Measurements from ENCODE around the gene METTL21C.

The METTL21C gene

DNA sequence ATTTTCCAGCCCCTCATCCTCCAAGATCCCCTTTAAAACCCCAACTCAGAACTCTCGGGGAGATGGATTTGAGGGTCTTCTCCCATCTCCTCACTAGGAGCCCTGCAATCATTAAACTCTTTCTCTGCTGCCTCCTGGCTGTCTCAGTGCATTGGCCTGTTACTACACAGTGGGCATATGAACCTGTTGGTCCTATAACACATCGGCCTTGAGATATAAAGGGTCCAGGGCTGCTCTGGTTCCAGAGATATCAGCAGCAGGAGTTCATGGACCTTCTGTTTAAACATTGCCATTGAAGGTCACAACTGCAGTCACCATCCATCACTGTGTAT is 3.8 kb upstream of the METTL21C start:
- no peak overlapping the region for H3K27ac ChIP-seq
- no peak for TF ChIP-seq ZFX (IDR thresholded peaks at IDR 0.05; ENCODE audit: borderline replicate concordance)
- TF ChIP-seq, protein P1, sequence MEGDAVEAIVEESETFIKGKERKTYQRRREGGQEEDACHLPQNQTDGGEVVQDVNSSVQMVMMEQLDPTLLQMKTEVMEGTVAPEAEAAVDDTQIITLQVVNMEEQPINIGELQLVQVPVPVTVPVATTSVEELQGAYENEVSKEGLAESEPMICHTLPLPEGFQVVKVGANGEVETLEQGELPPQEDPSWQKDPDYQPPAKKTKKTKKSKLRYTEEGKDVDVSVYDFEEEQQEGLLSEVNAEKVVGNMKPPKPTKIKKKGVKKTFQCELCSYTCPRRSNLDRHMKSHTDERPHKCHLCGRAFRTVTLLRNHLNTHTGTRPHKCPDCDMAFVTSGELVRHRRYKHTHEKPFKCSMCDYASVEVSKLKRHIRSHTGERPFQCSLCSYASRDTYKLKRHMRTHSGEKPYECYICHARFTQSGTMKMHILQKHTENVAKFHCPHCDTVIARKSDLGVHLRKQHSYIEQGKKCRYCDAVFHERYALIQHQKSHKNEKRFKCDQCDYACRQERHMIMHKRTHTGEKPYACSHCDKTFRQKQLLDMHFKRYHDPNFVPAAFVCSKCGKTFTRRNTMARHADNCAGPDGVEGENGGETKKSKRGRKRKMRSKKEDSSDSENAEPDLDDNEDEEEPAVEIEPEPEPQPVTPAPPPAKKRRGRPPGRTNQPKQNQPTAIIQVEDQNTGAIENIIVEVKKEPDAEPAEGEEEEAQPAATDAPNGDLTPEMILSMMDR (IDR thresholded peaks at IDR 0.05) = no peak

DNA sequence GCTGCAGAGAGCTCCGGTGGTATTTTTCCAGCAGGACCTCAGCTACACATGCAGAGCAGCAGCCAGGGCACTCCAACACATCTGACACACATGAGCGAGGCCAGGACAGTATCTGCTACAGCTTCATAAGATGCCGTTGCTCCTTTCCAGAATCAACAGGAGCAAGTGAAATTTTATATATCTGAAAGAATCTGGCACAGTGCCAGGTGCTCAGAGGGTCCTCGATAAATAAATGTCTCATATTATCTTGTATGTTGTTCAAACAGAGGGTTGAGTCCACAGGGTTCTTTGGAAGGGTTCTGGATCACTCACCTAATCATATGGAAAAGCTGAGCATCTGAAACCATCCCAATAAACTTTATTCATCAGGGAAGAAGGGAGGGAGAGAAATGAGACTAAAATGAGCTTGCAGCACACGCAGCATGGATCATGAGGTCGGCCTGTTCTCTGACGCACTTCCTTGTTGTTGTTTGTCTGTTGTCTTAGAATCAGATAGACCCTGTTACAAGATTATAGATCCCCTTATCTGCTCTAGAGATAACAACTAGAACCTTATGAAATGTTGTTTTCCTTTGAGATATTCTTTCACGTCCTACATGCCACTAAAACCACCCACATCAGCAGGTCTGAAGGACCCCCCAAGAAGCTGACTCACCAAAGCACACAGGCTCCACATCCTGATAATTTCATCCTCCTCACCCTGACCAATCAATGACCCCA is 3.2 kb upstream of the METTL21C start:
- TF ChIP-seq, protein P1 (IDR thresholded peaks at IDR 0.05) = no peak
- TF ChIP-seq ZFX (IDR thresholded peaks at IDR 0.05; ENCODE audit: borderline replicate concordance) = no peak
- no peak overlapping the region for H3K27ac ChIP-seq

DNA sequence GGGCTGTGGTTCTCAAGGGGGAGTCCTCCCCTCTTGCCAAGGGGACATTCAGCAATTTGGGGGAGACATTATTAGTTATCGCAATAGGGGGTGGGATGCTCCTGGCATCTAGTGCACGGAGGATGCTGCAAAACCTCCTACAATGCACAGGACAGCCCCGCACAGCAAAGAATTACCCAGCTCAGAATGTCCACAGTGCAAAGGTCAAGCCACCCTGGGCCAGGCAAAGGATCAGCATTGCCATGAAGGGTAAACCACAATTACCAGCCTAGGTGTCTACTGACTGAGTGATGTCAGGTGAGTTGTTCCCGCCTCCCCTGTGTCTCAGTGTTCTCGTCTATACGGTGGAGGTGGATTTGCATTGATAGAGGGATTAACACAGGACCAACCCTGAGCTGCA is 2.4 kb upstream of the METTL21C start:
- TF ChIP-seq, protein P1 (IDR thresholded peaks at IDR 0.05) = no peak
- TF ChIP-seq ZFX (IDR thresholded peaks at IDR 0.05; ENCODE audit: borderline replicate concordance) = no peak
- H3K27ac ChIP-seq = no peak overlapping the region

DNA sequence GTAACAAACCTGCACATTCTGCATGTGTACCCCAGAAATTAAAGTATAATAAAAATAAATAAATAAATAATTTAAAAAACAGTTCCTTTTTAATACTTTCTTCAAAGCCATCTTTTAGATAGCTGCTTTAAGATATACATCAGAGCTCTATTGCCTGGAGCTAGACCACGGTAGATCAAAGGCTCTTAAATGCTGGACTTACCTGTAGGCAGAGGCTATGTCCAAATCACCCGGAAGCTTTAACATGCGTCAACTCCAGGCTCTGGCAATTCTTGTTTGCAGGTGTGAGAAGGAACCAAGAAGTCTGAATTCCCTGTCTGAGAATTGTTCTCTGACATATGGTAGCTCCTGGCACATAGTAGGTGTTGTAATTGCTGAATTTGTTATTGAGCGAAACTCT is 1.6 kb upstream of the METTL21C start:
- H3K27ac ChIP-seq = no peak overlapping the region
- TF ChIP-seq, protein P1 (IDR thresholded peaks at IDR 0.05) = no peak
- no peak for TF ChIP-seq ZFX (IDR thresholded peaks at IDR 0.05; ENCODE audit: borderline replicate concordance)

DNA sequence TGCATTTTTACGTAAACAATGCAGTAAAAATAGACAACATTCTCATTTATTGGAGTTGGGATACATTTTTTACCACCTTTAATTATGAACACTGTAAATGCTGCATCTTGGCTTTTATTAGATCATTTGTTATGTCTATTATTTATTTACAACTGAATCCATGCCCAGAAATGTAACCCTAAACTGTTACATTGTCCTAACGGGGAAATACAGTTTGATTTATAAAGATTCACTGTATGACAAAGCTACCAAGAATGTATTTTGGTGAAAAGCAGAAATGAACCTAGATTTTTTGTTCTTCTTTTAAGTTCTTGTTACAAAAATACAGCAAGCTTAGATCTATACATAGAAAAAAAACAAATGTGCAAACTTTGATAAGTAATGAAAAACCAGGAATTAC is 1.1 kb downstream of the METTL21C start:
- no peak overlapping the region for H3K27ac ChIP-seq
- TF ChIP-seq, protein P1 (IDR thresholded peaks at IDR 0.05) = no peak
- no peak for TF ChIP-seq ZFX (IDR thresholded peaks at IDR 0.05; ENCODE audit: borderline replicate concordance)

DNA sequence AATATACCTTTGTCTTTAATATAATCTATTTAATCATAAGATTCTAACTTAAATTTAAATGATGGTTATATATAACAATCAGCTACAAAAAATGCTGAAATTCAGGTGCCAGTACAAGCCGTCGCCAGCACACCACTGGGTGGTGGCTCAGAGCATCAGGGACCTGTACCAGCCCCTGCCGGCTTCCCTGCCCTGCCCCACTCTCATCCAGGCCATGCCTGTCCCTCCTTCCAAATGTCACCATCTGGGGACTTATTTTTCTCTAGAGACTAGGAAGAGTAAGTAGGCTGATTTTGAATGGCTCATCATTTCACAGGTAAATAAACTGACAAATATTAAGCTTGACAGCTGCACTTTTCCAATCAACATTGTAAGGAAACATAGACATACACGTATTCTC is 1.6 kb downstream of the METTL21C start:
- H3K27ac ChIP-seq = no peak overlapping the region
- no peak for TF ChIP-seq ZFX (IDR thresholded peaks at IDR 0.05; ENCODE audit: borderline replicate concordance)
- TF ChIP-seq, protein P1 (IDR thresholded peaks at IDR 0.05) = no peak

DNA sequence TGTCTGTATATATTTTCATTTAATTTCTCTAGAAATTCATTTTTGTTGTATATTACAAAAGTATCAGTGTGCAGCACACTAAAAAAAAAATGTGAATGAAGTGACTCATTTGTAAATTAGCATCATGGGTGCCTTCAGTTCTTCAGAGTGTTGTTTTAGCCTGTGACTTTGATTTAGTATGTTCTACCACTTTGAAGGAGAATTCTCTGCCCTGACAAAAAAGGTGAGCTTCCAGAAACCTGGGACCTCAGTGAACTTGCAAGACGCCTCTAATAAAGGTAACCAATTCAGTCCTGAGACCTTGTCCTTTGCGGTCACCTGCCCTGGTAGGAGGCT is 2.4 kb downstream of the METTL21C start:
- no peak overlapping the region for H3K27ac ChIP-seq
- TF ChIP-seq, protein P1 (IDR thresholded peaks at IDR 0.05) = no peak
- no peak for TF ChIP-seq ZFX (IDR thresholded peaks at IDR 0.05; ENCODE audit: borderline replicate concordance)
